GM19395 (cell line): ENCODE measurements around the gene ADGRB3.
A peak's percentile ranks its signal among the peaks of the same experiment; 100 is the strongest.
"Not testable (repeated sequence)": the region's sequence is repeated elsewhere in the genome, so short reads cannot be mapped to it uniquely, and the experiment has no call there.

Experiments used
- ATAC-seq: cut with Tn5 transposase; IDR thresholded peaks from one replicate; pipeline ENCODE4 v1.9.1; 2021; ENCODE audit warnings: mild to moderate bottlenecking, moderate library complexity; ENCODE audit not compliant: unreplicated experiment

ADGRB3 gene

GRCh38 chr6:68911811-68912210 lies 276.7 kb downstream of the ADGRB3 start:
- no peak for ATAC-seq

GRCh38 chr6:68912805-68913204 lies 277.7 kb downstream of the ADGRB3 start:
- not testable (repeated sequence) for ATAC-seq

- ATAC-seq, result no peak
Observed at GRCh38 chr6:68915586-68915985, 280.5 kb downstream of the ADGRB3 start.

GRCh38 chr6:68919537-68919936 lies 284.5 kb downstream of the ADGRB3 start:
- no peak for ATAC-seq

- ATAC-seq, result no peak
Observed at GRCh38 chr6:68941345-68941744, 306.3 kb downstream of the ADGRB3 start.

- no peak for ATAC-seq
Observed at GRCh38 chr6:68947721-68948120, 312.6 kb downstream of the ADGRB3 start.

- ATAC-seq, result no peak
Observed at GRCh38 chr6:68951270-68951669, 316.2 kb downstream of the ADGRB3 start.

- ATAC-seq, result no peak
Observed at GRCh38 chr6:68958327-68958726, 323.2 kb downstream of the ADGRB3 start.

GRCh38 chr6:68967549-68968300 lies 332.6 kb downstream of the ADGRB3 start:
- ATAC-seq, result peak; percentile 92

- ATAC-seq, result no peak
Observed at GRCh38 chr6:68968301-68968649, 333.2 kb downstream of the ADGRB3 start.

- no peak for ATAC-seq
Observed at GRCh38 chr6:68973066-68973465, 338.0 kb downstream of the ADGRB3 start.

GRCh38 chr6:68975064-68975463 lies 340.0 kb downstream of the ADGRB3 start:
- no peak for ATAC-seq

GRCh38 chr6:68975816-68976215 lies 340.7 kb downstream of the ADGRB3 start:
- ATAC-seq, result no peak

GRCh38 chr6:68976260-68976659 lies 341.2 kb downstream of the ADGRB3 start:
- no peak for ATAC-seq

GRCh38 chr6:68978411-68978810 lies 343.3 kb downstream of the ADGRB3 start:
- ATAC-seq, result no peak

GRCh38 chr6:68981668-68982067 lies 346.6 kb downstream of the ADGRB3 start:
- not testable (repeated sequence) for ATAC-seq

GRCh38 chr6:68988698-68989097 lies 353.6 kb downstream of the ADGRB3 start:
- no peak for ATAC-seq

- ATAC-seq, result no peak
Observed at GRCh38 chr6:68990317-68990716, 355.2 kb downstream of the ADGRB3 start.

GRCh38 chr6:68993911-68994310 lies 358.8 kb downstream of the ADGRB3 start:
- ATAC-seq, result no peak

- no peak for ATAC-seq
Observed at GRCh38 chr6:68994521-68994920, 359.4 kb downstream of the ADGRB3 start.

- ATAC-seq, result no peak
Observed at GRCh38 chr6:69005199-69005598, 370.1 kb downstream of the ADGRB3 start.

GRCh38 chr6:69007781-69008180 lies 372.7 kb downstream of the ADGRB3 start:
- ATAC-seq, result no peak

GRCh38 chr6:69012211-69012610 lies 377.1 kb downstream of the ADGRB3 start:
- no peak for ATAC-seq
